GM19025 (cell line): ENCODE results near the gene SLC15A4.

Experiments used
- ATAC-seq: cut with Tn5 transposase; IDR thresholded peaks from one replicate; pipeline ENCODE4 v1.9.1; 2021; ENCODE audit warnings: mild to moderate bottlenecking, low read depth, moderate library complexity; ENCODE audit not compliant: unreplicated experiment

The SLC15A4 gene

GRCh38 chr12:128766738-128767501 lies 56.8 kb downstream of the SLC15A4 start:
- ATAC-seq = no peak

- ATAC-seq = no peak
These were observed 60.4 kb downstream of the SLC15A4 start for GRCh38 chr12:128763395-128763794.

GRCh38 chr12:128761379-128761790 lies 62.4 kb downstream of the SLC15A4 start:
- ATAC-seq = no peak

GRCh38 chr12:128755566-128755965 lies 68.2 kb downstream of the SLC15A4 start:
- no peak for ATAC-seq

GRCh38 chr12:128754275-128754674 lies 69.5 kb downstream of the SLC15A4 start:
- no peak for ATAC-seq

- no peak for ATAC-seq
These were observed 70.3 kb downstream of the SLC15A4 start for GRCh38 chr12:128753438-128753837.

DNA sequence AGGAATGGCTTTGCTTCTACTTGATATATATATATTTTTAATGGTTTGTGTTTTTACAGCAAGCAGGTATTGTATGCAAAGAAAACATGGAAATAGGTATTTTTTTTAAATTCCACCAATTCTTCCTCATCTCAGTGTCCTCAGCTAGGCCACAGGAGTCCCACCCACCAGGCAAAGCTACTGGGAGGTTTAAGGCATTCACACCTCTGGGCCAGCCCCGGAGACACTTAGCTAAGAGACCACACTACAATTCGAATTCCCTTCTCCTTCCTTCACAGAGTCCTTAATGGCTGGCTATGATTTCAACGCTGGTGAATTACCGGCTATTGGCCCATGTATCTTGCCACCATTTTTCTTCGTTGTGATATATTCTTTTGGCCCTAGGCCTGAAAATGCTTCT lies 71.4 kb downstream of the SLC15A4 start:
- ATAC-seq = no peak

- no peak for ATAC-seq
These were observed 76.3 kb downstream of the SLC15A4 start for GRCh38 chr12:128747441-128747840.

DNA sequence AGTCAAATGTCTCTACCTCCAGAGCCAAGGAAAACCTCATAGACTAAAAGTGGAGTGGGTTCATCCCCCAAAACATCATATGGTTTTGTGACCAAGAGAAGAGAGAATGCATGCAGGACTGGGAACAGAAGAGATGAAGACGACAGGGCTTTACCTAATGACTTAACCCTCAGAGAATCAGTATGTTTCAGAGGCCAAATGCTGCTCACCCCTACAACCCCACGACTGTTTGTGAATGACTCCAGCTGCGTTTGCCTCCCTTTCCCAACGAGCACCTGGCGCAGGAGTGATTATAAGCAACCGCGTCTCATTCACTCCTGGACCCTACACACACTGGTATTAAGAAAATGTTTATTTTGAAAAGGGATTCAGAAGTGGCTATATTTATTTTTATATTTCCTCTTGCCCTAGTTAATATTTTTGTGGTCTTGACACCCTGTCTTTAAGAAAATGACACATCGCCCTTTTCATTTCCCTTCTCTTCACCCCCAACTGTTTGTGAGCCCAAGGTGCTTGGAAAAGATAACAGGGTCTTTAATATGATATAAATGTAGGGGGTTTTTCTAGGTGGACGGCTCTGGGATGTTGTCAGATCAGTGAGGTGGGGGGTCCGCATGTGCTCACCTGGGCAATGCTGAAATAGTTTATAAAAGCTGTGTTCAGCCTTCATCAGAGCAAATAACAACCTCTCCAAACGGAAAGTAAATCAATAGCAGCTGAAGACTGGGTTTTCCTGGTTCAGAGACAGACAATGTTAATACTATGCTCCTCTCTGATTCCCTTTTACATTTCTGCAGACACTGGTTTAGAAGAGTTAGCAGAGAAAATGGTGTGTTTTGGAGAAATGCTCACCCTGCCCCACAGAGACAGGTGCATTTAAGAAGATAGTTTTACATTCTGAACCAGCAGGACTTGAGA lies 77.7 kb downstream of the SLC15A4 start:
- no peak for ATAC-seq

GRCh38 chr12:128743916-128744315 lies 79.8 kb downstream of the SLC15A4 start:
- ATAC-seq = no peak
